Muscle of leg (tissue), 11 donors: ENCODE data around the gene KLK3. TPM values are rescaled to one million over a fixed set of nuclear protein-coding genes. Genes with fewer than 3 reads are reported as not detected.

Source experiments
- DNase-seq: peaks from one replicate; pipeline ENCODE4 v3.0.0; 2013
- H3K27ac ChIP-seq: one replicate; pipeline ENCODE4 v1.5.1; 2013; ENCODE audit warnings: mild to moderate bottlenecking, low read length, control low read depth
- H3K27me3 ChIP-seq: one replicate; pipeline ENCODE4 v1.6.1; 2013; ENCODE audit warnings: low read length; ENCODE audit not compliant: control insufficient read depth, insufficient read depth
- H3K36me3 ChIP-seq: one replicate; pipeline ENCODE4 v1.6.1; 2013; ENCODE audit warnings: low read length; ENCODE audit not compliant: control insufficient read depth, insufficient read depth
- H3K4me1 ChIP-seq: one replicate; pipeline ENCODE4 v1.6.1; 2013; ENCODE audit warnings: low read length; ENCODE audit not compliant: control insufficient read depth, insufficient read depth
- H3K4me3 ChIP-seq: one replicate; pipeline ENCODE4 v1.5.1; 2013; ENCODE audit warnings: low read length, control low read depth
- H3K9me3 ChIP-seq: replicated peaks from 2 replicates; pipeline ENCODE4 v1.6.1; 2013; ENCODE audit warnings: low read depth, low read length; ENCODE audit not compliant: control insufficient read depth
- WGBS: methylation state at CpG from one replicate; pipeline ENCODE4 v1.1.5; 2013; ENCODE audit warnings: missing lambda C conversion rate; ENCODE audit not compliant: insufficient coverage; 5-methylcytosine and 5-hydroxymethylcytosine counted together
- polyA plus RNA-seq, 8 donors: library from polyadenylated mRNA; unstranded; fragments of 120-200 nt; gene quantifications; one replicate each; pipeline versions ENCODE4 v1.2.1 to v1.2.3, GENCODE V29; 2013; ENCODE audit warnings: inconsistent platforms in 1 of 8, low replicate concordance in 1 of 8; ENCODE audit not compliant: insufficient read length in 8 of 8, insufficient read depth in 1 of 8
- total RNA-seq: library from RNA; stranded (reverse); fragments of 120-200 nt; gene quantifications from one replicate; pipeline ENCODE4 v1.2.4, GENCODE V29; 2013

Gene KLK3
- total and polyA plus RNA-seq, 9 donors, result not detected

GRCh38 chr19:50896591-50897190 is 42.0 kb downstream of the KLK3 start:
- Histone ChIP-seq H3K4me3 (no peak overlapping the region), H3K27ac (no peak overlapping the region), H3K36me3 (no peaks in the 10 kb centered on the region), H3K9me3 (no peaks in the 10 kb centered on the region), H3K27me3 (no peaks in the 10 kb centered on the region), H3K4me1 (no peaks in the 10 kb centered on the region)
- DNase-seq, result no peak
- WGBS, result 60% methylated on average over 4 of the region's 6 CpGs

GRCh38 chr19:50897191-50897607 is 42.5 kb downstream of the KLK3 start:
- Histone ChIP-seq H3K9me3 (no peaks in the 10 kb centered on the region), H3K27ac (no peak overlapping the region), H3K27me3 (no peaks in the 10 kb centered on the region), H3K36me3 (no peaks in the 10 kb centered on the region), H3K4me3 (no peak overlapping the region), H3K4me1 (no peaks in the 10 kb centered on the region)
- no peak for DNase-seq
- WGBS, result no CpG with 5 or more reads among the region's 3 CpGs

GRCh38 chr19:50897612-50898011 is 42.9 kb downstream of the KLK3 start:
- Histone ChIP-seq H3K27me3 (no peaks in the 10 kb centered on the region), H3K4me1 (no peaks in the 10 kb centered on the region), H3K36me3 (no peaks in the 10 kb centered on the region), H3K27ac (no peak overlapping the region), H3K4me3 (no peak overlapping the region), H3K9me3 (no peaks in the 10 kb centered on the region)
- 83% methylated on average over 1 of the region's 3 CpGs for WGBS
- DNase-seq, result no peak

- 68% methylated on average over 2 of the region's 4 CpGs for WGBS
- Histone ChIP-seq H3K4me1 (no peaks in the 10 kb centered on the region), H3K27me3 (no peaks in the 10 kb centered on the region), H3K4me3 (no peak overlapping the region), H3K36me3 (no peaks in the 10 kb centered on the region), H3K27ac (no peak overlapping the region), H3K9me3 (no peaks in the 10 kb centered on the region)
- no peak for DNase-seq
Observed at GRCh38 chr19:50898018-50898417, 43.3 kb downstream of the KLK3 start.

- 100% methylated on average over 1 of the region's 3 CpGs for WGBS
- H3K9me3 ChIP-seq, result no peaks in the 10 kb centered on the region
- H3K27ac ChIP-seq, result no peak overlapping the region
- no peaks in the 10 kb centered on the region for H3K4me1 ChIP-seq
- no peak overlapping the region for H3K4me3 ChIP-seq
- H3K27me3 ChIP-seq, result no peaks in the 10 kb centered on the region
- DNase-seq, result no peak
- no peaks in the 10 kb centered on the region for H3K36me3 ChIP-seq
Observed at GRCh38 chr19:50899569-50899968, 44.9 kb downstream of the KLK3 start.

- Histone ChIP-seq H3K4me1 (no peaks in the 10 kb centered on the region), H3K27ac (no peak overlapping the region), H3K9me3 (no peaks in the 10 kb centered on the region), H3K27me3 (peaks cover 6% of the 10 kb centered on the region), H3K36me3 (no peaks in the 10 kb centered on the region), H3K4me3 (no peak overlapping the region)
- 55% methylated on average over 2 of the region's 4 CpGs for WGBS
- no peak for DNase-seq
Observed at GRCh38 chr19:50902640-50903039, 47.9 kb downstream of the KLK3 start.

GRCh38 chr19:50906217-50906616 is 51.5 kb downstream of the KLK3 start:
- WGBS, result 28% methylated on average over 5 of the region's 5 CpGs
- Histone ChIP-seq H3K27me3 (peaks cover 38% of the 10 kb centered on the region), H3K4me3 (no peak overlapping the region), H3K36me3 (no peaks in the 10 kb centered on the region), H3K4me1 (peaks cover 2% of the 10 kb centered on the region), H3K9me3 (no peaks in the 10 kb centered on the region), H3K27ac (no peak overlapping the region)
- no peak for DNase-seq

GRCh38 chr19:50908336-50908735 is 53.6 kb downstream of the KLK3 start:
- H3K9me3 ChIP-seq, result no peaks in the 10 kb centered on the region
- no peak overlapping the region for H3K27ac ChIP-seq
- 60% methylated on average over 25 of the region's 25 CpGs for WGBS
- H3K4me3 ChIP-seq, result no peak overlapping the region
- no peak for DNase-seq
- H3K4me1 ChIP-seq, result peaks cover 2% of the 10 kb centered on the region
- H3K36me3 ChIP-seq, result no peaks in the 10 kb centered on the region
- H3K27me3 ChIP-seq, result peaks cover 57% of the 10 kb centered on the region

GRCh38 chr19:50909240-50910070 is 54.7 kb downstream of the KLK3 start:
- no peaks in the 10 kb centered on the region for H3K9me3 ChIP-seq
- 3% methylated on average over 34 of the region's 36 CpGs for WGBS
- no peak overlapping the region for H3K4me3 ChIP-seq
- peak; percentile 15 for DNase-seq
- H3K36me3 ChIP-seq, result no peaks in the 10 kb centered on the region
- H3K27me3 ChIP-seq, result peaks cover 57% of the 10 kb centered on the region
- no peak overlapping the region for H3K27ac ChIP-seq
- peaks cover 2% of the 10 kb centered on the region for H3K4me1 ChIP-seq
